GM12878 (cell line): ENCODE results near the gene ITCH. TPM values are rescaled to one million over a fixed set of nuclear protein-coding genes. Genes with fewer than 3 reads are reported as not detected.

Source experiments
- ATAC-seq: fragments of 200-7000 bp; cut with Tn5 transposase; 3 replicates; pipeline ENCODE4 v1.9.1; 2020; ENCODE audit warnings: mild to moderate bottlenecking, moderate library complexity
- BruUV-seq: library from RNA; stranded (reverse); fragments of 400-500 nt; replicated peaks from 2 replicates; lab custom pipeline; 2021; lab: Mats Ljungman, UMichigan
- CTCF ChIA-PET: fragments of 300-600 bp; sonication (Branson Sonifier 250); formaldehyde crosslinking; extraction: SDS; loops from one replicate; lab custom pipeline; 2021; ENCODE audit warnings: inconsistent platforms; lab: Yijun Ruan, JAX
- POLR2A ChIA-PET: fragments of 350-600 bp; formaldehyde crosslinking; extraction: SDS; loops from one replicate; lab custom pipeline; 2021; ENCODE audit warnings: inconsistent platforms; lab: Charles Lee
- RAD21 ChIA-PET: fragments of 300-600 bp; sonication (Branson Sonifier 250); formaldehyde crosslinking; loops from one replicate; lab custom pipeline; 2023; ENCODE audit warnings: antibody characterized with exemption; ENCODE audit not compliant: unreplicated experiment; lab: Charles Lee
- SMC1A ChIA-PET: fragments of 300-600 bp; sonication (Branson Sonifier 250); formaldehyde crosslinking; loops from one replicate; lab custom pipeline; 2023; ENCODE audit not compliant: unreplicated experiment, uncharacterized antibody; lab: Charles Lee
- DNase-seq: peaks from one replicate; pipeline ENCODE4 v3.0.0-alpha.2; 2011; ENCODE audit warnings: low read depth, low spot score
- FAIRE-seq: peaks from 3 replicates; lab custom pipeline; 2011; peaks lifted over from hg19 to GRCh38; lab: Jason Lieb, UNC
- H2AFZ ChIP-seq: 2 replicates; pipeline ENCODE4 v1.6.0; 2011; ENCODE audit warnings: low read depth, low read length, control low read depth; ENCODE audit not compliant: control insufficient read depth
- H3K27ac ChIP-seq: 2 replicates; pipeline ENCODE4 v1.5.1; 2011; ENCODE audit warnings: control low read depth; ENCODE audit not compliant: control insufficient read depth, insufficient read depth
- H3K27me3 ChIP-seq, 2 experiments: replicated peaks in 1 of 2; 2 replicates each; pipeline versions ENCODE4 v1.6.0 to v1.6.1; 2011; ENCODE audit warnings: low read length in 1 of 2; ENCODE audit not compliant: control insufficient read depth in 2 of 2, insufficient read depth in 2 of 2
- H3K36me3 ChIP-seq, 2 experiments: 2 replicates each; pipeline ENCODE4 v1.5.1; 2011; ENCODE audit warnings: low read length in 1 of 2; ENCODE audit not compliant: control insufficient read depth in 2 of 2, insufficient read depth in 2 of 2
- H3K4me1 ChIP-seq: 2 replicates; pipeline ENCODE4 v1.6.1; 2011; ENCODE audit warnings: mild to moderate bottlenecking, low read length, moderate library complexity, mixed read lengths; ENCODE audit not compliant: control insufficient read depth, insufficient read depth
- H3K4me2 ChIP-seq: 2 replicates; pipeline ENCODE4 v1.6.0; 2011; ENCODE audit warnings: control low read depth; ENCODE audit not compliant: control insufficient read depth, insufficient read depth
- H3K4me3 ChIP-seq: fragments of 200-600 bp; sonication (generic); 2 replicates; pipeline ENCODE4 v1.5.1; 2016
- H3K79me2 ChIP-seq: 2 replicates; pipeline ENCODE4 v1.6.0; 2011; ENCODE audit warnings: low read length; ENCODE audit not compliant: control insufficient read depth, insufficient read depth
- H3K9ac ChIP-seq: 2 replicates; pipeline ENCODE4 v1.8.0; 2011; ENCODE audit warnings: low read length, control low read depth, mixed read lengths; ENCODE audit not compliant: control insufficient read depth, insufficient read depth
- H3K9me3 ChIP-seq: replicated peaks from 3 replicates; pipeline ENCODE4 v1.5.1; 2011; ENCODE audit warnings: mild to moderate bottlenecking, low read length; ENCODE audit not compliant: control insufficient read depth, insufficient read depth
- H4K20me1 ChIP-seq: 2 replicates; pipeline ENCODE4 v1.6.0; 2011; ENCODE audit not compliant: control insufficient read depth, insufficient read depth
- E4F1 ChIP-seq: fragments of 450-650 bp; IDR thresholded peaks from 2 replicates; pipeline ENCODE4 v1.6.1; 2018; ENCODE audit warnings: borderline replicate concordance, mild to moderate bottlenecking; ENCODE audit not compliant: partially characterized antibody
- EGR1 ChIP-seq, 2 experiments: IDR thresholded peaks; 1 replicate in 1 of 2; 2 replicates in 1 of 2; pipeline ENCODE4 v1.6.1; 2011 to 2012; ENCODE audit warnings: low read depth in 2 of 2, low read length in 2 of 2, borderline replicate concordance in 1 of 2, mild to moderate bottlenecking in 1 of 2, moderate library complexity in 1 of 2
- GATAD2B ChIP-seq: fragments of 450-650 bp; conservative IDR thresholded peaks from 2 replicates; pipeline ENCODE4 v1.6.1; 2017; ENCODE audit warnings: low read depth, mild to moderate bottlenecking, moderate library complexity
- IRF3 ChIP-seq: fragments of 450-650 bp; IDR thresholded peaks from 2 replicates; pipeline ENCODE4 v1.6.1; 2014; ENCODE audit warnings: mild to moderate bottlenecking
- IRF5 ChIP-seq: fragments of 450-650 bp; IDR thresholded peaks from 2 replicates; pipeline ENCODE4 v1.6.1; 2017; ENCODE audit warnings: borderline replicate concordance
- KLF5 ChIP-seq: fragments of 450-650 bp; IDR thresholded peaks from 2 replicates; pipeline ENCODE4 v1.6.1; 2014; ENCODE audit warnings: mild to moderate bottlenecking; ENCODE audit not compliant: partially characterized antibody
- NFYA ChIP-seq: IDR thresholded peaks from 2 replicates; pipeline ENCODE4 v1.6.1; 2011; ENCODE audit warnings: low read depth, mild to moderate bottlenecking, low read length, improper control_type of control experiment, borderline replicate concordance
- PBX3 ChIP-seq: IDR thresholded peaks from 2 replicates; pipeline ENCODE4 v1.6.1; 2011; ENCODE audit warnings: mild to moderate bottlenecking, low read depth, low read length, moderate library complexity; ENCODE audit not compliant: insufficient replicate concordance
- RAD51 ChIP-seq: fragments of 450-650 bp; IDR thresholded peaks from 2 replicates; pipeline ENCODE4 v1.6.1; 2016; ENCODE audit warnings: moderate library complexity, mild to moderate bottlenecking, inconsistent platforms
- RUNX3 ChIP-seq: IDR thresholded peaks from 2 replicates; pipeline ENCODE4 v1.6.1; 2012; ENCODE audit warnings: low read length, inconsistent platforms
- SMAD1 ChIP-seq: fragments of 450-650 bp; IDR thresholded peaks from 2 replicates; pipeline ENCODE4 v1.6.1; 2018; ENCODE audit warnings: mild to moderate bottlenecking, low read depth; ENCODE audit not compliant: partially characterized antibody
- SRF ChIP-seq, 2 experiments: IDR thresholded peaks; 2 replicates each; pipeline ENCODE4 v1.6.1; 2011; ENCODE audit warnings: low read depth in 2 of 2, low read length in 2 of 2, mild to moderate bottlenecking in 1 of 2, moderate library complexity in 1 of 2
- TCF3 ChIP-seq: IDR thresholded peaks from 2 replicates; pipeline ENCODE4 v1.6.1; 2012; ENCODE audit warnings: low read depth, mild to moderate bottlenecking, low read length, borderline replicate concordance; ENCODE audit not compliant: insufficient read depth
- ZNF687 ChIP-seq: fragments of 450-650 bp; IDR thresholded peaks from 2 replicates; pipeline ENCODE4 v1.6.1; 2017; ENCODE audit warnings: mild to moderate bottlenecking, moderate library complexity
- WGBS: methylation state at CpG from one replicate; pipeline ENCODE4 v1.1.6; 2016; ENCODE audit warnings: low lambda C conversion rate; ENCODE audit not compliant: insufficient replicate concordance, insufficient coverage; ENCODE audit errors: missing lambda C conversion rate; 5-methylcytosine and 5-hydroxymethylcytosine counted together
- in situ Hi-C: fragments of 300-500 bp; cut with MboI; formaldehyde crosslinking; loops from 9 replicates; pipeline ENCODE4 v1.14.3; 2018; ENCODE audit warnings: mixed read lengths
- intact Hi-C: fragments of 100-400 bp; cut with micrococcal nuclease; formaldehyde crosslinking; loops from one replicate; pipeline ENCODE4 v1.14.2; 2022; ENCODE audit not compliant: unreplicated experiment
- polyA plus RNA-seq, 11 experiments: library from polyadenylated mRNA; depleted of rRNA in 4 of 11; unstranded in 6 of 11; stranded (reverse) in 5 of 11; fragments of >200 nt; fragmentation: Nextera tagmentation in 4 of 11; fragmentation: Illumina TruSeq in 1 of 11; extraction: Ambion mirVana in 4 of 11; extraction: Trizol in 1 of 11; gene quantifications; 1 replicate in 1 of 11; 2 replicates in 10 of 11; pipeline versions ENCODE4 v1.2.1 to v1.2.3, GENCODE V29; 2011 to 2016; ENCODE audit warnings: inconsistent platforms in 2 of 11, missing spikeins in 2 of 11, low read depth in 1 of 11
- total RNA-seq, 4 experiments: library from RNA; depleted of rRNA in 3 of 4; stranded (reverse); fragments of >200 nt in 3 of 4; fragmentation: Illumina TruSeq in 1 of 4; extraction: Trizol in 1 of 4; gene quantifications; 2 replicates each; pipeline versions ENCODE4 v1.2.1 to v1.2.3, GENCODE V29; 2013 to 2021

Gene ITCH
- total and polyA plus RNA-seq, 10 of the 15 experiments (the other 5 are each of a cell fraction or from before 2014, with no cell fraction given), result 7.5 to 46.1 (median 21.5) TPM

- Histone ChIP-seq H3K36me3 (no peaks in the 10 kb centered on the region), H3K27me3 (no peaks in the 10 kb centered on the region), H2AFZ (no peak overlapping the region), H4K20me1 (no peaks in the 10 kb centered on the region), H3K4me2 (no peak overlapping the region), H3K79me2 (no peaks in the 10 kb centered on the region), H3K27ac (no peak overlapping the region), H3K4me3 (no peak overlapping the region), H3K4me1 (no peaks in the 10 kb centered on the region), H3K9ac (no peak overlapping the region), H3K9me3 (no peaks in the 10 kb centered on the region)
- CTCF ChIA-PET, result no interaction called here
- DNase-seq (no peak), ATAC-seq (no peak), FAIRE-seq (no peak)
- RAD21 ChIA-PET, result no interaction called here
- in situ Hi-C loops, result no loop called here
- intact Hi-C loops, result no loop called here
- BruUV-seq, result no TSS peak
- SMC1A ChIA-PET, result no interaction called here
- POLR2A ChIA-PET, result no interaction called here
- WGBS, result 19% methylated on average over 2 of the region's 2 CpGs
- no peak for TF ChIP-seq ZNF687
- no peak for TF ChIP-seq IRF3
- TF ChIP-seq GATAD2B, result no peak
- no peak for TF ChIP-seq SMAD1
- no peak for TF ChIP-seq SRF (IDR thresholded peaks at IDR 0.05; ENCODE audit: low read depth in 2 of 2, low read length in 2 of 2)
- TF ChIP-seq TCF3, result no peak
- TF ChIP-seq IRF5, result no peak
- no peak for TF ChIP-seq EGR1 (IDR thresholded peaks at IDR 0.05; ENCODE audit: borderline replicate concordance in 1 of 2, low read depth in 2 of 2, low read length in 2 of 2)
- no peak for TF ChIP-seq E4F1
- TF ChIP-seq KLF5, result no peak
- TF ChIP-seq PBX3, result no peak
- no peak for TF ChIP-seq RUNX3
- no peak for TF ChIP-seq RAD51
- no peak for TF ChIP-seq NFYA
Measured at GRCh38 chr20:34355427-34355826, 7.6 kb upstream of the ITCH start.
